GM19240 (cell line): Measurements from ENCODE around the gene OR4D10.
"Not testable (repeated sequence)": the region's sequence is repeated elsewhere in the genome, so short reads cannot be mapped to it uniquely, and the experiment has no call there.

Experiments
- DNase-seq: peaks from one replicate; pipeline ENCODE4 v3.0.0; 2011; ENCODE audit warnings: low spot score; ENCODE audit not compliant: insufficient read length

The OR4D10 gene

DNA sequence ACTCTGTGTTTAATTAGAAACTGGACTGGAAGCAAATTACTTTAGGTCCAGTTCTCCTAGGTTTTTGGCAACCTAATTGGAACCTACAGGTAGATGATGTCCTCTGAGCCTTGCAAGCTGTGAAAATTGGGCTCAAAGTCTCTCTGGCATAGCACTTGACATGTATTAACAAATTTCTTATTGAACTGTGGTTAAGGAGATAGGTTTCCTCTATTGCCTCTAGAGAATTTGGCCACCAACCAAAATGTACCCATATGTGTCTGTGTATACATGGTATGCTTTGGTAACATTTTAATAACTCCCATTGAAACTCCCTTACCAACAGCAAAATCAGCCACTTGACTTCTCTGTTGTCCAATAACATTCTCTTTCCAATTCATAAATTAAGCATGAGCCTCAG lies at the start of gene OR4D10:
Gene OR4D10 (plus strand): TSS at position 301 of the 400 bp plus-strand sequence. CDS start 4,115 bp downstream, outside the sequence.
- DNase-seq, result no peak

DNA sequence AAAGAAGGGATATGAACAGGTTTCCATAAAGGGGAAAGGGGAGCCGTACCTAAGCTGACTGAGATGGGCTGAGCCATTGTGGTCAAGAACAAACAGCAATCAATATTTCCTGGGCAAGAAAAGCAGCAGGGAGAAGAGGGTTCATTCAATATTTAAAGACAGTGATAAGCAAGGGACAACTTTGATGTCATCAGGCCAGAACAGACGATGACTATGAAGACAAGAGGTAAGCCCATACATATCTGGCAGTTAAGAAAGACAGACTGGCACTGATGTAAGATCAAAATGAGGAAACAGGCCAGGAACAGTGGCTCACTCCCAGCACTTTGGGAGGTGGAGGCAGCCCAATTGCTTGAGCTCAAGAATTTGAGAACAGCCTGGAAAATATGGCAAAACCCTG lies 49.3 kb upstream of the OR4D10 start:
- DNase-seq, result no peak

DNA sequence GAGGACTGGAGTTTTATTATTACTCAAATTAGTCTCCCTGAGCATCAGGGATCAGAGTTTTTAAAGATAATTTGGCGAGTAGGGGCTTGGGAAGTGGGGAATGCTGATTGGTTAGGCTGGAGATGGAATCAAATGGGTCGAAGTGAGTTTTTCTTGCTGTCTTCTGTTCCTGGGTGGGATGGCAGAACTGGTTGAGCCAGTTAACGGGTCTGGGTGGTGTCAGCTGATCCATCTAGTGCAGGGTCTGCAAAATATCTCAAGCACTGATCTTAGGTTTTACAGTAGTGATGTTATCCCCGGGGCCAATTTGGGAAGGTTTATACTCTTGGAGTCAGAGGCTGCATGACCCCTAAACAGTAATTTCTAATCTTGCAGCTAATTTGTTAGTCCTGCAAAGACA lies 48.0 kb upstream of the OR4D10 start:
- no peak for DNase-seq

DNA sequence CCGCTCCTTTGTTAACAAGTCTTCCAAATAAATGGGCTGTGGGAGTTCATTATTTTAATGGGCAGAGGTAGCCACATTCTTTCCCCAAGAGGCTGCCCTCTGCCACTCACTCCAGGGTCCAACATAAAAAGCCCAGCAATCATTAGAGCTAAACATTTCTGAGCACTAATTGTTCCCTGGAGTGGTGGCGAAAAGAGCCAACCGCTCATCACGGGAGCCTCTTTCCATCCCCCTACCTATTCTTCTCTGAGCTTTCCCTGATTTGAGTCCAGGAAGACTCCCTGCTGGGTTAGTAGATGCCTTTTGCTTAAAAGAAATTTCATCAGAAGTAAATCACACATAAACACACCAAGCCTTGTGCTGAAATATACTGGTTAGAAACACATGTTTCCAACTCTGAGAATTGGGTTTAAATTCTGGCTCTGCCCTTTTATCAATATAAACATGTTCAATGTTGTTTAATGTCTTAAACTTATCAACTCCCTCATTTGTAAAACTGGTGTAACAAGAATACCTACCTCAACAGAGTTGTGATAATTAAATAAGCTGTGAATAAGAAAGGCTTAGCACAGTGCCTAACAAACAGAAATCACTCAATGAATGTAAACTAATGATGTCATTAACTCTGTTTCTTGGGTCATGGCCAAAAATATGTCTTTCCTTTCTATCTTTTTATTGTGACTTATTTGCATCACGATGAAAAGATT lies 46.6 kb upstream of the OR4D10 start, which contains the start of gene OR5A2:
Gene OR5A2 (minus strand): TSS at position 53 of the 707 bp plus-strand sequence. CDS start 3,460 bp downstream, outside the sequence.
- DNase-seq, result no peak

DNA sequence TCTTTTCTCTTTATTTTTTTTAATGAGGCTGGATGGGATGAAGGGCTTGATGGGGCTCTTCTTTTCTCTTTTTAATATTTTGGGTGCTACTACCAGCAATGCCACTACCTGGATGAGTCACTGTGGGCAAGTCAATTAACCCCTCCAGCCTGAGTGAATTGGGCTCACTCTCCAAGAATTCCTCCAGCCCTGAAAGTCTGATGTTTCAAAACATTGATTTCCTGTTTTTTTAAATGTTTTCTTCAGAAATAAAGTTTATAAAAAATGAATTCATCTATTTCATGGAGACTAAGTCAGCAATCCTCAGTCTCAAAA lies 46.1 kb upstream of the OR4D10 start:
- DNase-seq, result no peak

DNA sequence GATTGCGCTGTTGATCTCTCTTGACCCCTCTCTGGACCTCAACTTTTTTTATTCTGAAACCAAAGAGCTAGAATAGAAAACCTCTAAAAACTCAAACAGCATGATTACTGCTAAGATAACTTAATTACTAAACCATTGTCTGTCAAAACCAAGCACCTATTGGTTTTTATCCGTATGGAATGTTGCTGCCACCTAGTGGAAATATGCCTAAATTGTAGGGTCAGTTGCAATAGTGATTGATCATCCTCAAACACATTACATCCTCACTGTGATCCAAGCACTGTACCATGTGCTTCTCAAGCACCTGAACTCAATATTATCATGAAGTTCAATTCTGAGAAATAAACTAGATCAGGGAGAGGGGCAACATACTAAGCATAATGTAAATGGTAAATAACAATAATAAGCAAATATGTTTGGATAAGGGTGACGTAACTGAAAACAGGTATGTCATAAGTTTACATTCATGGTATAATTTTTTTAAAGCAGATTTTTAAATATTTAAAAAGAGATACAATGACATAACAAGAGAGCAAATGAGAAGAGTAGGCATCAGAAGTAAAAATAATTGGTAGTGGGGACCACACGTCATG lies 43.1 kb upstream of the OR4D10 start:
- no peak for DNase-seq

DNA sequence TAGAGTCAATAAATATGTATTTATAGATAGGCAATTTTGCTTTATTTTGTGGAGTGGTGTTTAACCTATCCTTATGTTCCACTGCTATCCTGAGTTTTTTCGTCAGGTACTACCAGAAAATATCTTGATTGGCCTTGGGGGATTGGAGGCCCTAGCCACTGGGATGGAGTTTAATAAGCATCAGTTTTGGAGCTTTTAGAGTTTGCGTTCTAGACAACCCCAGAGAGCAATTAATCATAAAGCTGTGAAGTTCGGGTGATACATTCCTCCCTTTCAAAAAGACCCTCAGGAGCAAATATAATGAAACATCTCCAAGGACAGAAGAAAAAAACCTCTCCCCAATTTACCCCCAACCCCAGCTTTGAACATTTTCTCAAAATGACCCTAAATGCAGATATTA lies 36.9 kb upstream of the OR4D10 start, which contains the start of gene OR5A1:
Gene OR5A1 (plus strand): TSS at position 301 of the 400 bp plus-strand sequence. CDS start 6,700 bp downstream, outside the sequence.
- DNase-seq, result no peak

DNA sequence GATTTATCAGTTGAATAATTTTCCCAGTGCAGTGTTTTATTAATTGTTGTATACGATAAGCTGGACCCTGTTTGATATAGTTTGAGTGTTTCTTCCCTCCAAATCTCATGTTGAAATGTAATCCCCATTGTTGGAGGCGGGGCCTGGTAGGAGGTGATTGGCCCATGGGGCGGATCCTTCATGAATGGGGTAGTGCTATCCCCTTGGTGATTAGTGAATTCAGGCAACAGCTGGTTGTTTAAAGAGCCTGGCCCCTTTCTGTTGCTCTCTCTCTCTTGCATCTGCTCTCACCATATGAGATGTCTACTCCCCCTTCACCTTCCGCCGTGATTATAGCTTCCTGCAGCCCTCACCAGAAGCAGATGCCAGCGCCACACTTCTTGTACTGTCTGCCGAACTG lies 35.3 kb upstream of the OR4D10 start:
- no peak for DNase-seq

DNA sequence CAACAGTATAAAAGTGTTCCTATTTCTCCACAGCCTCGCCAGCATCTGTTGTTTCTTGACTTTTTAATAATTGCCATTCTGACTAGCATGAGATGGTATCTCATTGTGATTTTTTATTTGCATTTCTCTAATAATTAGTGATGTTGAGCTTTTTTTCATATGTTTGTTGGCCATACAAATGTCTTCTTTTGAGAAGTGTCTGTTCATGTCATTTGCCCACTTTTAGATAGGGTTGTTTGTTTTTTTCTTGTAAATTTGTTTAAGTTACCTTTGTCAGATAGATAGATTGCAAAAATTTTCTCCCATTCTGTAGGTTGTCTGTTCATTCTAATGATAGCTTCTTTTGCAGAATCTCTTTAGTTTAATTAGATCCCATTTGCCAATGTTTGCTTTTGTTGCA lies 27.5 kb upstream of the OR4D10 start:
- DNase-seq, result not testable (repeated sequence)

DNA sequence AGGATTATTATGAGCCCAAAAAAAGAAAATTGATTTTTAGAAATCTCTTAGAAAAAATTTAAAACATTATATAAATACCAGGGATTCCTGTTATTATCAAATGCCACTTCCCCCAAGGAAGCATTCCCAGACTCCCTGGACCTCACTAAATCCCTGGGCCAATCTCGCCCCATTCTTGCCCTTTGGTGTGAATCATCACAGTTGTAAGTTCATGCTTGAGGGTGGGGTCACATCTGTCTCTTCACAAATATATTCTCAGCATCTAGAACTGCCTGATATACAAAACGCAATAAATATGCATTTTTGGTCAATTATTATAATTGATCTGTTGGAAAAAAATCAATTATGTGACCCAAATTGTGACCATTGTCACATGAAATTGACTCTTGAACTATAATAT lies 24.6 kb upstream of the OR4D10 start:
- DNase-seq, result no peak

DNA sequence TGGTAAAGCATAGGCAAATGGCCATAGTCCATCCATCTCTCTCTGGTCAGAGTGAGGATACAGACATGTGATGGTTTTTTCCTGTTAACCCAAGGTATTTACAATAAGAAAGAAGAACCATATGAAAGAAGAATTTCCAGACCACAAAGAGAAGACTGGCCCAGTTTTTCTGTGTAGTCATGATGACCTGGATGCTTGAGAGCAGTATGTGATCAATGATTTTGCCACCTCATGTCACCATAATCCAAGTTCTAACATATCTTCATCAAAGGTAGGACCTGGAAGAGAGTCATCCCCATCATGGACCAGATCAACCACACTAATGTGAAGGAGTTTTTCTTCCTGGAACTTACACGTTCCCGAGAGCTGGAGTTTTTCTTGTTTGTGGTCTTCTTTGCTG lies 16.5 kb upstream of the OR4D10 start, which contains the start of gene OR4D6:
Gene OR4D6 (plus strand): TSS at position 301 of the 400 bp plus-strand sequence. CDS start 0 bp downstream, at position 301.
- DNase-seq, result no peak

DNA sequence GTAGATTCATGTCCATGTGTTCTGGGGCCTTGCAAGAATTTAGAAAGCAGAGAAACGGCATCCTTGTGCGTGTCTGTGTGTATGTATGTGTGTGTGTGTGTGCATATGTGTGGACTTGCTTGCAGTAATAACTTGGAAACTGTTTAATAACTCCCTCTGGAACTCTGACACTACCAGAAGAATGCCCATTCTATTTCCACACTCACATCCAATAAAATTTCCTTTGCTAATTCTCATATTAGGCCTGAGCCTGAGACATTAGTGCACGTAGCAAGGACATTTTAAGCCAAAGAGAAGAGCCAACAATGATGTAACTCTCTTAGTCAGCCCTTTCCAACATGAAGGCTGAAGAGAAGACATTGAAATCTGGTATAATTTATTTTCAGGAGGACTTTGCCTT lies 13.2 kb upstream of the OR4D10 start:
- no peak for DNase-seq

DNA sequence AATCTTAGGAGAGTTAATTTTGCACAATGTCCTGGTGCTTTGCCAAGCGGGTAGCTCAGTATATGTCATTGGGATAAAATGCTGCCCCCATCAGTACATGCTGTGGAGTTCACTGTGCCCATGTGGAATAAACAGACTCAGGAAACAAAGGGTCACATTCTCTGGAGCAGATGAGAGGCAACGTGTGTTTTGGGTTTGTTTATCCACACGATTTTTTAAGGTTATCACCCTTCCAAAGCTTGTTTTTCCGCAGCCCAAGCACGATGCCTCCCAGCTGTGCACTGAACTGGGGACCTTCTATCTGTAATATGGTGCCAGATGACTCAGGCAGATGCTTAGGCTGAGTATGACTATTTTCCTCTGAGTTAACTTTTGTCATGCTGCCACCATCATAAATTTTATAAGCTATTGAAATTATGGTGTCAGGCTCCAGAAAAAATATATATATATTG lies 9.9 kb upstream of the OR4D10 start:
- DNase-seq, result no peak

DNA sequence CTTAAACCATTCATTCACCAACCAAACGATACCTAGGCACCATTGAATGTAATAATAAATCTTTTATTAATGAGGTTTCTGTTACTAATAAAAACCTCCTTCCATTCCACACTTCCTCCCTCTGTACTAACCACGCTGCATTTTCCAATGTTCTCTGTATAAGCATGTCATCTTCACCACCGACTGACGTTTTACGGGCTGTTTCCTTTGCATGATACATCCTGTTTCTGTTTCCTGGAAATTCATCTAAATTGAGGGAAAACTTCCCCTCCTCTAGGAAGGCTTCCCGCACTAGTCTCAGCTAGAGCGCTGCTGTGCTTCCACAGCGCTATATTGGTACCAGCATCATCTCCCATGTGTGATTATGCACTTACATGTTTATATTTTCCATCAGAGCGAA lies 2.1 kb downstream of the OR4D10 start:
- DNase-seq, result no peak

DNA sequence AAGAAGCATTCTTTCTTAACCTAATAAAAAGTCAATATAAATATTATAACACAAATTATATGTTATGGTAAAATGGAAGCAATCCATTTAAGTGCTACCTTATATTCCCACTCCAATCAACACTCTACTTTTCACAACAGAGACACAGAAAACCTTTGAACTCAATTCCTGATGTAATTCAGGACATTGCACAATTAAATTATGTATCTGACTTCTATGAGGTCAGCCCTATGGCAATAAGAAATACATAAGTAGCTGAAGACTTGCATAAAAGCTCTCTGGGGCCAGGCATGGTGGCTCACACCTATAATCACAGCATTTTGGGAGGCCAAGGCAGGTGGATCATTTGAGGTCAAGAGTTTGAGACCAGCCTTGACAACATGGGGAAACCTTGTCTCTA lies 6.8 kb downstream of the OR4D10 start:
- no peak for DNase-seq

DNA sequence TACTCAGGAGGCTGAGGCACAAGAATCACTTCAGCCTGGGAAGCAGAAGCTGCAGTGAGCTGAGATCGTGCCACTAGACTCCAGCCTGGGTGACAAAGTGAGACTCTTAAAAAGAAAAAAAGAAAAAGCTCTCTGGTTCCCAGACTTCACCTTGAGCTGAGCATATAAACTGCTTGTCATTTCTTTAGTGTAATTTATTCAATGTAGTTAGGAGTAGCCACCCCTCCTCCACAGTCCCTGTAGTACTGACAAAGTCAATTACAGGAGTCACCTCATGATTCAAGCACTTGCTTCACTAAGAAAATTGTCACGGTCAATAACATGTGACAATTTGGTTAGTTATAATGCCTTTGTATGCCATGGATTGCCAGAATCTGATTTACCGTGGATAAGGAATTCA lies 7.2 kb downstream of the OR4D10 start:
- DNase-seq, result no peak

DNA sequence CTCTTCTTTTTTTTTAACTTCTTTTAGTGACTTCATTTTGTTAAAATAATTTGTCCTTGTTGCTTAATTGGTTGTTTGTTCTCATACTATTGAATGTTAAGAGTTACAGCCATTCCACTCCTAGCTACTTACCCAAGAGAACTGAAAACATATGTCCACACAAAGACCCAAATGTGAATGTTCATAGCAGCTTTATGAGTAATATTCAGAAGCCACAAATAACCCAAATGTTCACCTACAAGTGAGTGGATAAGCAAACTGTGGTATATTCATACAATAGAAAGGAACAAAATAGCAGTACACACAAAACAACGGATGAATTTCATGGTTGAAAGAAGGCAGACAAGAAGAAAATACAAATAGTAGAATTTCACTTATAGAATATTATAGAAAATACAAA lies 28.8 kb downstream of the OR4D10 start:
- no peak for DNase-seq

DNA sequence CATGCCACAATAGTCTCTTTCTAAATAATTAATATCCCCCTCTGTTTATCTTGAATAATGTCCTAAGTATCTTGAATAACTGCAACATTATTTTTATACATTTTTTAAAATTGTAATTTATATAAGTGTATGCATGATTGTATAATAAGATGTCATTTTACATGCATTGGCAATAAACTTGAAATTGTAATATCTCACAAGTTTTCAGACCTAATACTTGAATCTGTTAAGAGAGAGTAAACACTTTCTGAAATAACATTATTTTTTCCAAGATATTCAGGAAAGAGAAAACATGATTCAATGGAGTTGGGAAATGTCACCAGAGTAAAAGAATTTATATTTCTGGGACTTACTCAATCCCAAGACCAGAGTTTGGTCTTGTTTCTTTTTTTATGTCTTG lies 30.2 kb downstream of the OR4D10 start, which contains the start of gene OR4D11:
Gene OR4D11 (plus strand): TSS at position 301 of the 400 bp plus-strand sequence. CDS start 0 bp downstream, at position 301.
- no peak for DNase-seq

DNA sequence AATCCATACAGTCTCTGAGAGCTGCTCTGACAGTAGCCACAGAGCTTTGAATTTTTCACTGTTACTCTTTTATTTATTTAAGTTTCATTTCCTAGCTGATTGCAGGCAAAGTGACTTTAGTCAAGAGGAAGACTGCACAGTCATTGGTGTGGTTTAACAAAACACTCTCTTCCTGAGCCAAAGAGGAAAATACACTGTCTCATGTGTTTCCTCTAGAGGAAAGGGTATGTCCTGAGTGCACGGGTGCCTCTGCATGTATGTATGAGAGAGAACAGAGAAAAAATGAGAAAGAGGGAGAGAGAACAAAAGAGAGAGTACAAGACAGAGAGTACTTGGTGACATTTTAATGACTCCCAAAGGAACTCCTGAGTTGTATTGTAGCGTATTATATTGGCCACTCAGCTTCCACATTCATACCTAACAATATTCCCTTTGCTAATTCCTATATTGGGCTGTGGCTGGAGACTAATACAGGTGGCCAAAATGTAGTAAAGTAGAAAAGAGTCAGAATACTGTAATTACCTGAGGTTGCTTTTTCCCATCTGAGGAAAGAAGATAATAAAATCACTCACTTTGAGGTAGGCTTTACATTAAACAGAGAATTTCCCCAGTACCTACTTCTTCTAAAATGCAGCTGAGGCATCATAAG lies 38.0 kb downstream of the OR4D10 start, which contains the start of gene OR4D9:
Gene OR4D9 (plus strand): TSS at position 599 of the 649 bp plus-strand sequence. CDS start 3,374 bp downstream, outside the sequence.
- no peak for DNase-seq

DNA sequence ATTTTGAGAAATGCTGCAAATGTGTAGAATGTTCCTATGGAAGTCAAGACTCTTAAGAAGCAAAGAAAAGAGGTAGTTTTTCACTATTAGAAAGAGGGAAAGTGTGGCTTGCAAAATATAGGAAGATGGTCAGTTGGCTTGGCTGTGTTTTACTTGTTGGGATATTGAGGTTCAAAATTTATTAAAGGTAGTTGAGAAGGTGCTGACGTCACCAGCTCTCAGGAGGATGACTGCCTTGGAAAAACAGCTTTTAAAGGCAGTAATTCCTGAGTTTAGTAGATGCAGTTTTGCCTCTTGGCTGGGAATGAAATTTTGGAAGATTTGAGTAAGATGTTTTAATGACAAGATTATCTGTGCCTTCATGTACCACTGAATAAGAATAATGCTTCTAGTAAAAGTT lies 38.6 kb downstream of the OR4D10 start:
- no peak for DNase-seq

DNA sequence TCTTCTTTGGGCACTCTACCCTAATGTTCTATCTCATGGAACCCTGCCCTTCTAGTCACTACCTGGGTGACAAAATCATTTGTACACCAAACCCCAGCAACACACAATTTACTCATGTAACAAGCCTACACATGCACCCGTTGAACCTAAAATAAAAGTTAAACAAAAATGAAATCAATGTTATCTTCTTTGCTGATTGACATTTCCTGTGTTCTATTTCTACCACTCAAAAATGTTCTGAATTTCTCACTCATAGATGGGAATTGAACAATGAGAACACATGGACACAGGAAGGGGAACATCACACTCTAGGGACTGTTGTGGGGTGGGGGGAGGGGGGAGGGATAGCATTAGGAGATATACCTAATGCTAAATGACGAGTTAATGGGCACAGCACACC lies 47.0 kb downstream of the OR4D10 start:
- DNase-seq, result not testable (repeated sequence)

DNA sequence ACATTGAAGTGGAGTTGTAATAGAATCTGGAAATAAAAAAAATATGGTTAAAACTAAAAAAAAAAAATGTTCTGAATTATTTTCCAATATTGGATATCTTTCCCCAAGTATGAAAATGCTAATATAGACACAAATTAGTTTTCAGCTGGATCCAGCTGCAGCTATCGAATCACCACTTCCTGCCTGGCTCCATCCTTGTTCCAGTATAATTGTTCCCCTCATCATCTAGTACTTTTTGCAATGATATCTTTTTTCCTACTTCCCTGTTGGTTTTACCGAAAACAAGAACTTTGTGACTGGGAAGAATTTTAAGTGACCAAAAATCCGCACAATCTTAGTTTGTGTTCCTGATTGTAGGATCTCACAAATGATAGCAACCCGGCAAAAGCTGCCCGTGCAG lies 47.6 kb downstream of the OR4D10 start:
- DNase-seq, result no peak
